NCI-H2107 treated with DMSO at 0.1 percent for 48 hours (cell line): ENCODE data around the gene KIRREL3.
A peak's percentile ranks its signal among the peaks of the same experiment; 100 is the strongest.

Experiments
- DNase-seq: peaks from one replicate; lab custom pipeline; 2025; ENCODE audit not compliant: unreplicated experiment; lab: John Stamatoyannopoulos, UW

KIRREL3 gene

DNA sequence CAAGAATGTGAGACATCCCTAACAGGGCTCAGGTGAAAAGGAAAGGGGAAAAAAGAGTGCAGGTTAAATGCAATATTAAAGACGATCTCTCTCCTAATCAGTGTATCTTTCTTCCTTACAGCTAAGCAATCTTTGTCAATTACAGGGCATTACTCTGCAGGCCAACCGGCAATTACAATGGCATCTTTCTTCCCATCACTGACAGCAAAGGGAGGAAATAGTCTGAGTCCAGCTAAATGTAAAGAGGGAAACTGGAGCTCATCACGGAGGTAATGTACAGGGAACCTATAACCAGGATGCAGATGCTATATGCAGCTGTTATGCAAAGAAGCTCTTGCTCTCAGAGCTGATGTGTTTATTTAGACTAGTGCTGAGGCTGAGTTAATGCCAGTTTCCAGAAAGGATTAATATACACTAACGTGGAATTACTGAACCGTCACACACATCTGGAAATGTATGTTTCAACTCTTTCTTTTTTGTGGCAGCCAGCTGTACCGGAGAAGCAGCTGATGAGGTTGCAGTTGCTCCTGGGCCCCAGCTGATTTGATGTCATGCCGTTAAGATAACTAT lies 121.6 kb downstream of the KIRREL3 start:
- DNase-seq, result no peak

DNA sequence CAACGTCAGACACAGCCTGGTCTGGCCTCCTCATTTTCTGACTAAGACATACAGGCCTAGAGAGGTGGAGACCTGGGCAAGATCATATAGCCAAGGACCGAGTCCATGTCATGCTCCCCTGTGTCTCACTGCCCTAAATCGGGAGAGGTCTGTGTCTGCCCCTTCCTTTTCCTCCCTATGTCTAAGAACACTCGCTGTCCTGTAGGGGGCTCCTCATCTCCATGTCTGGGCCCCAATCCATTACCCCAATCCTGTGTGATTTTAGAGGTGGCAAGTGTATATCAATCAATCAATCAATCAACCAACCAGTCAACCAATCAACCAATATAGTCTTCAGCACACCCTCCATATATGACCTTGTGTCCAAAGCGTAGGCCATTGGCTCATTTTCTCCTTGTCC lies 125.7 kb downstream of the KIRREL3 start:
- no peak for DNase-seq

DNA sequence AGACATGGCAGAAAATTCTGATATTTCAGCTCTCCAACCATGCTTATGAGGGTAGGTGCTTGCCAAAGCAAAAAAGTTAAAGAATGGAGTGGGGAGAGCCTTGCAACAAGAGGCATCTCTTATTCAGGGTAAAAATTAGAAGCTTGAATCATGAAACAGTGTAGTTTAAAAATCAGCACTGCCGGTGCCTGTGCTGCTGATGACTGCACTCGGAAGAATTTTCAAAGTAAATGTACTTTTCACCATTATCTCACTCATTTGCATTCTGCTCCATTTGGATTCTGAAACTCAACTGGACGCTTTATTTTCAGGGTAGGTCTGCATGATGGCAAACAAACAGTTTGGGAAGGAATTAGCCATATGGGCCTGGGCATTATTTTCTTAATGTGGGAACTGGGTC lies 126.3 kb downstream of the KIRREL3 start:
- no peak for DNase-seq

DNA sequence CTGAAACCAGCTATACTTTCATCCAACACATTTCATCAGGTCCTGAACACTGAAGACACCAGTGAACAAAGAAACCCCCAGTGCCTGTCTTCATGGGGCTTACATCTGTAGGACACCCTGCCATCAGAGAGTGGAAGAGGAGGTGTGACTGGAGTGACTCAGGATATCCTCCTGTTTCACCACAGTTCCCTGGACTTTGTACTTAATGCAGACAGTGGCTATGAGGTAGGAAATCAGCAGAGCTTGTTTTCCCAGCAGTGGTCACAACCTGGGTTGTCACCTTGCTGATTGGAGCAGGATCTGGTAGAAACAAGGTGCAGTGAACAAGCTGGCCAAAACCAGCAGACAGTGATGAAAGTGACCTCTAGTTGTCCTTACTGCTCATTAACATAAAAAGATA lies 128.8 kb downstream of the KIRREL3 start:
- no peak for DNase-seq

DNA sequence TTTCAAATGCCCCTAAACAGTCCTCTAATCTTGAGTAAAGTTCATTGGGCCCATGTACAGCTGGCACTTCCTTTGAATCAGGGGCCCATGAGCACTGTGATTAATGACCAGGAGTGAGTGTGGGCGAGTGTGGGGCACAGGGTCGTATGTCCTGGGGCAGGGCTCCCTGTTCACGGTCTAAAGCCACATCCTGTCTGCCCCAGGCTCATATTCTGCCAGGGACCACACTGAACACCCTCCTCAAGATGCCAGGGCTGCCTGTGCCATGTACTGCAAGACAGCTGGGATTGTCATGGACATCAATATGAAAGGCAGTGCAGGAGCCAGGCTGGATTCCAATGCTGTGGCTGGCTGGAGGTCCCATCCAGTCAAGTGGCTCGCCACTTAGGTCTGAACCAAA lies 130.5 kb downstream of the KIRREL3 start:
- DNase-seq, result no peak

DNA sequence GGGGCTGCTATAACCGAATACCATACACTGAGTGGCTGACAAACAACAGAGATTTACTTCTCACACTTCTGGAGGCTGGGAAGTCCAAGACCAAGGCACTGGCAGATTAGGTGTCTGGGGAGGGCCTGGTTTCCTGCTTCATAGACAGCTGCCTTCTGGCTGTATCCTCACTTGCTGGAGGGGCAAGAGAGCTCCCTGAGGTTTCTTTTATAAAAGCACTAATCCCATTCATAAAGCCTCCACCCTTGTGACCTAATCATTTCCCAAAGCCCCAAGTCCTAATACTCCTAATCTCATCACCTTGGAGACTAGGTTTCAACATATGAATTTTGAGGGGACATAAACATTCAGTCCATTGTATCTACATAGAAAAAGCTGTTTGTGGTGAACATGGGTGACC lies 131.8 kb downstream of the KIRREL3 start:
- no peak for DNase-seq

DNA sequence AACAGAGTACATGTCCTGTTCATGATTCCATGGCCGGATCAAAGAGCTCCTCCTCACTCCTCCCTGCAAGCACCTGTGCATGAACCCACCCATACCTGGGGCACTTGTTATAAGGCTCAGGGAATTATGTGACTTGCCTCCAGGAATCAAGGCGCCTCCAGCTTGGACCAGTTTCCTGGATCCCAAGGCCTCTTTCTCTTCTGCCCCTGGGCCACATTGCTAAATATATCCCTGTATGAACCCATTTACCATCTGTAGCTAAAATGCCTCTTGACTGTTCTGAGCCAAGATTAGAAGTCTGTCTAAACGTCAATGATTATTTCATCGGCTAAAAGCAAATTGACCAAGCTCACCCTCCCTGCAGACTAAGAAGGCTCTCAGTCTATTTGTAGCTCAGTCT lies 135.6 kb downstream of the KIRREL3 start:
- no peak for DNase-seq

DNA sequence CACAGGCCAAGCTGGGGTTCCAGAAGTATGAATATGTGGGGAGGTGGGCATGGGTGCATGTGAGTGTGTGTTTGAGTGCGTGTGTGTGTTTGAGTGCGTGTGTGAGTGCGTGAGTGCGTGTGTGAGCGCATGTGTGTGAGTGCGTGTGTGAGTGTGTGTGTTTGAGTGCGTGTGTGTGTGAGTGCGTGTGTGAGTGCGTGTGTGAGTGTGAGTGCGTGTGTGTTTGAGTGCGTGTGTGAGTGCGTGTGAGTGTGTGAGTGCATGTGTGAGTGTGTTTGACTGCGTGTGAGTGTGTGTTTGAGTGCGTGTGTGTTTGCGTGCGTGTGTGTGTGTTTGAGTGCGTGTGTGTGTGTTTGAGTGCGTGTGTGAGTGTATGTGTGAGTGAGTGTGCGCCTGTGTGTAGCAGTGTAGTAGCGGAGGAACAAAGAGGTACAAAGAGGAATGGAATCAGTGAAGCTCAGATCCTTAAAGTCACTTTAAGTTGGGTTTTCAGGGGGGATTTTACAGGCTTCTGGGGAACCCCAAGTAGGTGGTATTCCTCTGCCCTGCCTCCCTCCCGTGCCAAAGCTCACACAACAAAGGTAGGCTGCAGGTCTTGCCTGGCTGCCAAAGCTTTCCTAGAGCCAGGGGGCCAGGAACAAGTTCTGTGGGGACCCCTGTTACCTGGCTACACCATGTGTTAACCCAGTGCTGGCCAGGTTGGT lies 137.1 kb downstream of the KIRREL3 start:
- no peak for DNase-seq

DNA sequence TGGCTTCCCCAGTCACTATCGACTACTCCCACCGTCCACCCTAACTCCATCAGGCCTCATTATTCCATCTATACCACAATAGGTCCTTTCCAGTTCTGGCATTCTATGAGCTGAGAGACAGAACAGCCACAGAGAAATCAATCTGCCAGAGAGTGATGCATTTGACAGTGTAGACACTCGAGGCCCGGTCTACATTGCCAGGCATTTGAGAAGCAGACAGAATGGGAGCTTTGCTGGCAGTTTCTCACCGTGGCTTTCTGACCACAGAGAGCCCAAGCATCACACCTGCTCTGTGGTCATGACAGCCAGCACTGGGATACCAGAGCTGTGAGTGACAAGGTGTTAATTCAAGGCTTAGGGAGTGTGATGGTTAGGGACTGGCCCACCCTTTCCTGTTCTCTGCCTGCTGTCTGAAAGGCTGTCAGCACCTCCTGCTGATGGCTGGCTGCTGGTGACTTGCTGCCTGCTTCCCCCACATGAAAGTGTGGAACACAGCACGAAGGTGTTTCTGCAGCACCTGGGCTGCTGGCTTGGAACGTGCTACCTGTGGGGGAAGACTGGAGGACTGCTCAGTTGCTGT lies 137.8 kb downstream of the KIRREL3 start:
- DNase-seq, result peak; percentile 78

DNA sequence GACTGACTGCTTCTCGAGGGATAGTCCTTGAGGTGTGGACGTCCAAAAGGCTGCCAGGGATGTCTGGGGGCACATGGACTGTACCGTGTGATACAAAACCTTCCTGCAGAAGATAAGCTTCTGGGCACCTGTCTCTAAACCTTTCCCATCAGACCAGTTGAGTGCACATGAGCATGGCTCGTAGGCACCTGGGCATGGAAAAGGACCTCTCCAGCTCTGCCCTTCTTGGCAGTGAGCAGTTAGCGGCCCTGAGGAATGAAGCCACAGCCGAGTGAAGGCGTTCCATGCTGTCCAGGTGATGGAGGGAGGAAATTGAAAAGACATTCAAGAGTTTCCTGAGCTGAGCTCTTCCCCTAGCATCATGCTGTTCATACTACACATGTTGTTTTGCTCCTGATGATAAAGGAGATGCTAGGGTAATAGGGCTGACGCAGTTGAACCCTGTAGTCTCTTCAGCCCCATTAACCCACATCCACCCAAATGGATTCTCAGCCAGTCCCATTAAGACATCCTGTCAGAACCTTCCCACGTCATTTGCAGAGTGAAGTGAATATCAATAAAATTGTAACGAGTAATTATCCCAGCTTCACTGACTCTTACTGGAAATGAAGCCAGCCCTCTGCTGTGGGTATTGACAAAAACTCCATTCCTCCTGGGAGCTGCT lies 138.6 kb downstream of the KIRREL3 start:
- DNase-seq, result peak; percentile 42

DNA sequence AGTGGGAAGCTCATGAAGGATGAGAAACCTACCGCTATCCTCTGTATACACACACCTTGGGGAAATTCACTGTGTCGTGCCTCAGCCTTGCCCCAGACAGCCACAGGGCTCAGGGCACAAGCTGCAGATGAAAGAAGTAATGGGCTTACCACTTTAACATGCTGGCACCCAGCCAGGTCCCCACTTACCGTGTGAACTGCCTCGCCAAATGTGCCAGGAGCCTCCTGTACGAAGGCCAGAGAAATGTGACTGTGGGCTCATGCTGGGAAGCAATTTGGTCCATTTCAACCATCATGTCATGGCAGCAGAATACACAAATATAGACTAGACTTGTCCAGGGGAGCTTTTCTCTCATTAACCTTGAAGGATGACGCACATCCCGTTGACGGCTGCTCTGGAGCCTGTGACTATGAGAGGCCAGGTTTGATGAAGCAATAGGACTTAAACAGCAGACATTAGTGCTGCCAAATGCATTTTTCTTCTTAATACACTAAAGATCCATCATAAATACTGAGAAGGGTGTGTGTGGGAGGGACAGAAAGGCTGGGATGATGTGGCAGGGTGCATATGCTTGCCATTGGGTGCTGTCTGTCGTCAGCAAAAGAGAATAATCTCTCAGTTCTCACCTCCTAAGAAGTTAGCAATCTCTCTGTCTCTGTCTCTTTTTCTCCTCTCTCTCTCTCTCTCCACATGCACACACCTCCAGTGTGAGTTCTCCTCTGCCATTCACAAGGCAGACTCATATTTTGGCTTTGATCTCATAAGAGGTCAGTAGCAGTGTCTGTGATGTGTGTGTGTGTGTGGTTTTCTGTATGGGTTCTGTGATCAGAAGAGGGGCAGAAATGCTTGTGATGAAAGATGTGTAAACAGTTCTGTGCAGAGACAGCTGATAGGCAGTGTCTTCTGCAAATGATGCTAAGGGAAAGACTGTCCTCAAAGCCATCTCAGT lies 142.4 kb downstream of the KIRREL3 start:
- DNase-seq, result peak; percentile 69

DNA sequence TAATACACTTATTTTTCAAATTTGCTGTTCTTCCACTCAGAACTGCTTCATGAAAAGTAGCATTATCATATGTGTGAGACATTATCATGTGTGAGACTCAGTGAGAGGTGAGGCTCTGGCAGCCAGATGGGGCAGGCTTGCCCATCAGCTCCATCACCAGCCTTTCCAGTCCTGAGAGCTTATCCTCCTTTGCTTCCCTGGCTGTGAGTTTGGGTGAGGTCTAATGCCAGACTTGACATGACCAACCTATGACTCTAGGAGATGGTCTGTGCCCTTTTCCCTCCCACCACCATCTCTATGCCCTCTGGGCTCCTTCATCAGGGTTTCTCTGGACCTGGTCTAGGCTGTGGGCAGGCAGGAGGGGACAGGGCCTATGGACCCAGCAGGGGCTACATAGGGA lies 145.0 kb downstream of the KIRREL3 start:
- DNase-seq, result no peak

DNA sequence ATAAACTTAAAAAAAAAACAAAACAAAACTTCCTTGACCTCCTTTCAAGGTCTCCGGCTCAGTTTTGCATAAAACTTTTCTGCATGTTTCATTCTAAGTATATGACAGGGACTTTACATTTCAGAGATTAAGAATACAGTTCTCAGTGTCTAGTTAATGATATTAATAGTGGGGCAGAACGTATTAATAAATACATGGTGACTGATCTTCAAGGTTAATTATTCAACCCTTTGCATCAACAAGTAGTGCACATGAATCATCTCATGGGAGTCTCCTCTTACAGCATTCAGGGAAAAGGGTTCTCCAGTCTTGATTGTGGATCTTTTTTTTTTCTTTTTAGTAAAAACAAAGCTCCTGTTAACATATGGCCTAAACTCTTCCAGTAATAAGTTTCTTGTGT lies 146.8 kb downstream of the KIRREL3 start:
- no peak for DNase-seq

DNA sequence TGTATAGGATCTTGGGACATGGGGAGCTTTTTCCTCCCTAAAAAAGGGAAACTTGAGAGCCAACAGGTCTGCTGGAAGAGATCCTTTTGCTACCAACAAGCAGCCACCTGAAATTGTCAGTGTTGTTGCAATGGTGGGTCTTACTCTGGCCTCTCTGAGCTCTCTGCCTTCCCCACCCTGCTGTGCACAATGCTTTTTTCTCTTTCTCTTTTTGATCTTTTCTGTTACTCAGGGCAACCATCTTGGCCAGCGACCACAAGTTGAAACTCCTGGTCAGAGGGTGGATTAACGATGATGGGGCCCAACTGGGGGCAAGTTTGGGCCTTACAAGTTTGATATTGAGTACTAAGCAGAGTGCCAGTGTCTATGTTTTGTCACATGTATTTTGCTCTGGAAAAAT lies 155.8 kb downstream of the KIRREL3 start:
- DNase-seq, result no peak

DNA sequence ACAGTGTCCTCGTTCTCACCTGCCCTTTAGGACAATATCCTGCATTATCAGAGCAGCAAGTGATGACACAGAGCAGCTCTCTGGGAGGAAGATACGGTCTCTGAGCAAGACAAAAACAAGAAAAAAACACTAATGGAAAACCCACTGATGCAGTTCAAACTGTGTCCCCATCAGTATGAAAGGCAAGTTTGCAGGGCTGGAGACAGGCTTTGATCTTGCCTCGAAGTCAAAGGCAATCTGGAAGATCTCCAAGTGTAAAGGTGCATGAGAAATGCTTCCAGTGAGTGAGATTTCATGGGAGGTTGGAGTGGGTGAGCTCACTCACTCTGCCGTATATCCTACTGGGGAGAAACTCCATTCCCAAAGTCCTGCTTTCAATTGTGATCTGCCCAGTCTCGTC lies 157.5 kb downstream of the KIRREL3 start:
- no peak for DNase-seq

DNA sequence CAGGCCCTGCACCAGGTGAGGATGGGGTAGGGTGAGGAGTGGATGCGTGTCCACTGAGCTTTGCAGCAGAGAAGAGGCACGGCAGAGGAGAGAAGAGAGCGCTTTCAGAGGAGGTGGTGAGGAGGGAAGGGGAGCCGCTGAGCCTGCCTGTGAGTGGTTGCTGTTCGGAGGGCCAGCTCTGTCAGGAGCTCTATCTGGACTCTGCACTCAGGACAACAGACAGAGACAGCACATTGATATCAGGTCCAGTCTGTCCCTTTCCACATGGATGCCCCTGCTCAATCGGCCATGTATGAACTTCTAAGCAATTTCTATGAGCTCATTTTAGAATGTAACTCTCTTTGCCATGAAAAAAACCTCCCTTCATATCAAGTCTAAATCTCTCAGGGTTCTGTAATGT lies 158.6 kb downstream of the KIRREL3 start:
- DNase-seq, result no peak

DNA sequence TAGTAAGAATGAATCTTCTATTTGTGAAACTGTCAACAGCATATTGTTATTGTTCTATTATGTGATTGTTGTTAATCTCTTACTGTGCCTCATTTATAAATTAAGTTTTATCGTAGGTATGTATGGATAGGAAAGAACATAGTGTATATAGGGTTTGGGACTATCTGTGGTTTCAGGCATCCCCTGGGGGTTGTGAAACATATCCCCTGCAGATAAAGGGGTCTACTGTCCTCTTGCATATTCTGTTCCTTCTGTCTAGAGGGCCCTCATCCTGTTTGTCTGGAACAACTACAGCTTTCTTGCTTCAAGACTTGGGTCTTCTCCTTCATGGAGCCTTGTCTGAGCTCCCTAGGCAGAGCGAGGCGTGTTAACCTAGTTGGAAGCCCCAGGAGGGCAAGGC lies 159.6 kb downstream of the KIRREL3 start:
- no peak for DNase-seq

DNA sequence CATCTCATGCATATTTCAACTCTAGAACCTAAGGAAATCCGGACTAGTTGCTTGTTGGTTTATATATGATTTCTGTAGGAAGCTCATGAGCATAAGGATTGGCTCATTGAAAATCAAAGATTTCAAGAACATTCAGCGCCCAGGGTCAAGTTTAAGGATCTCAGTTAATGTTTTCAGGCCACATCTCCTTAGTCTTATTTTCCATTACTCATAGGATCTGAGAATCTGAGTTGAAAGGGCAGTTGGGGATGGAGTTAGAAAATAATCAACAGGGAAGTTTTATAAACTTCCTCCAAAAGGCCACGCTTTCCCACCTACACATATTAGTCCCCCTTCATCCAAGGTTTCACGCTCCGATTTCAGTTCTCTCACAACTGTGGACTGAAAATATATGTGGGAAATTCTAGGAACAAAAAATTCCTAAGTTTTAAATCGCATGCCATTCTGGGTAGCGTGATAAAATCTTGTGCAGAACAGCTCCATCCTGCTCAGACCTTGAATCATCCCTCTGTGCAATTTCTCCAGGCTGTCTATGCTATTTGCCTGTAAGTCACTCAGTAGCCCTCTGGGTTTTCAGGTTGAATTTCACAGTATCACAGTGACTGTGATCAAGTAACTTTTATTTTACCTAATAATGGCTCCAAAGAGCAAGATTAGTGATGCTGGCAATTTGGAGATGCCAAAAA lies 160.2 kb downstream of the KIRREL3 start:
- no peak for DNase-seq

DNA sequence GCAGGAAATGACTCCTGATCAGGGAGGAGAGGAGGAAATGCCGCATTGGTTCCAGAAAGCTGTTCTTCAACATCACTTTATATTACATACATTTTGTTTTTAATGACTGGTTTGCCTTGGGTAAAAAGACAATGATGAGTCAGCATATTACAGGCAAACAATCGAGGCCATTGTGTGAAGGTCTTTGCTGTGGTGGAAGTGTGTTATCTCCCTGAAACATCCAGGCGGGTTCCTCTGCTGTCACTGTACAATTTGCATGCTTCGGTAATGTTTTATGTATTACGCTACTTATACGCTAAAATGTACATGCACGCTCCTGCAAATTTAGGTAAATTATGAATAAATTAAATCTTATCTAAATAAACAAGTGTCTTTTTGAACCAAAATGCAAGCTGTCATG lies 161.1 kb downstream of the KIRREL3 start:
- no peak for DNase-seq

DNA sequence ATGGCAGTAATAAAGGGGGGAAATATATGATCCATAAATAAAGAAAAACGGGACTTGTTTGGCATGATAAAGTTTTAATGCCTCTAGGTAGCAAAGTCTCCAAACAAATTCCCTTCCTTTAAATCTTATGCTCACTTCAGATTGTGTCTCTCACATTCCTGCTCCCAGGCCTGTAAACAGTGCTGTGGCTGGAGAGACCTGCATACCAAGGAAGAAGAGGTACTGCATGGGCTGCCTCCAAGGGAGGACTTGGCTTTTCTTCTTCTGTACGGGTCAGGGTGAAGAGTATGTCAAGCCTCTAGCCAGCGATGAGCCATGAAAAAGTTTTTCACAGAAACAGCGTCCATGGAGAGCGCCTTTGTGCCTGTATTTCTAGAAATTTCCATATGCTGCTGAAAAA lies 161.8 kb downstream of the KIRREL3 start:
- no peak for DNase-seq

DNA sequence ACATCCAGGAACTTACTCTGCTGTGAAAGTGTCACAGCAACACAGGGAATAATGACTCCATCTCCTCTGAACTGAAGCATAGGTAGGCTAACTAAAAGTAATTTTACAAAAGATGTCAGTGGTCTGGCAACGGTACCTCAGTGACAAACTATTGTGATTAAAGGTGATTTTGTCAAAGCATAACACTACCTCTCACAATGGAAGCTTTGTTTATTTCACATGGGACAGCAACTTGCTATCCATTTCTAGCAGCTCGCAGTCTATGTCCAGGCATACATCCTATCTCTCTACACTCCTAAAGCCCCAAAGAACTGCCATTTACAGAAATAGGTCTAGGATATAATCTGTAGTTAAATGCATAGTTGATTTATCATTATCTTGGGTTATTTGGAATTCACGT lies 163.0 kb downstream of the KIRREL3 start:
- DNase-seq, result no peak
